H9 (cell line): ENCODE measurements around the gene FRS3. TPM values are rescaled to one million over a fixed set of nuclear protein-coding genes. Genes with fewer than 3 reads are reported as not detected.

ENCODE experiments used
- DNase-seq: peaks from one replicate; pipeline ENCODE4 v3.0.0-alpha.2; 2017
- H2AFZ ChIP-seq: one replicate; pipeline ENCODE4 v1.6.1; 2013; ENCODE audit warnings: mild to moderate bottlenecking, low read length, control low read depth, moderate library complexity
- H2AK5ac ChIP-seq: 2 replicates; pipeline ENCODE4 v1.6.1; 2013; ENCODE audit warnings: low read length, control low read depth, mixed read lengths; ENCODE audit not compliant: insufficient read length
- H2BK120ac ChIP-seq: one replicate; pipeline ENCODE4 v1.6.1; 2013; ENCODE audit warnings: low read depth, mild to moderate bottlenecking, low read length, control low read depth, inconsistent platforms; ENCODE audit not compliant: poor library complexity, severe bottlenecking
- H2BK12ac ChIP-seq: 2 replicates; pipeline ENCODE4 v1.6.1; 2013; ENCODE audit warnings: low read length, control low read depth, mixed read lengths, low read depth; ENCODE audit not compliant: insufficient read length
- H2BK15ac ChIP-seq: 2 replicates; pipeline ENCODE4 v1.6.1; 2013; ENCODE audit warnings: low read depth, low read length, control low read depth
- H2BK20ac ChIP-seq: one replicate; pipeline ENCODE4 v1.6.1; 2013; ENCODE audit warnings: low read depth, mild to moderate bottlenecking, low read length, control low read depth, inconsistent platforms; ENCODE audit not compliant: poor library complexity, severe bottlenecking
- H2BK5ac ChIP-seq: 2 replicates; pipeline ENCODE4 v1.6.1; 2013; ENCODE audit warnings: low read length, control low read depth, mixed read lengths; ENCODE audit not compliant: insufficient read length
- H3K14ac ChIP-seq: 2 replicates; pipeline ENCODE4 v1.6.1; 2013; ENCODE audit warnings: low read length, control low read depth; ENCODE audit not compliant: insufficient read depth
- H3K18ac ChIP-seq: 2 replicates; pipeline ENCODE4 v1.6.1; 2013; ENCODE audit warnings: low read depth, mild to moderate bottlenecking, mixed read lengths, low read length, control low read depth; ENCODE audit not compliant: insufficient read length
- H3K23ac ChIP-seq: 2 replicates; pipeline ENCODE4 v1.6.1; 2013; ENCODE audit warnings: low read length, control low read depth, mixed read lengths, low read depth; ENCODE audit not compliant: insufficient read length
- H3K23me2 ChIP-seq: 2 replicates; pipeline ENCODE4 v1.6.1; 2013; ENCODE audit warnings: low read depth, mild to moderate bottlenecking, mixed read lengths, low read length, control low read depth; ENCODE audit not compliant: insufficient read length, poor library complexity, severe bottlenecking
- H3K27ac ChIP-seq: 2 replicates; pipeline ENCODE4 v1.5.1; 2013; ENCODE audit warnings: low read length, control low read depth, mixed read lengths, low read depth; ENCODE audit not compliant: insufficient read length
- H3K27me3 ChIP-seq: 2 replicates; pipeline ENCODE4 v1.6.1; 2013; ENCODE audit warnings: low read length, control low read depth, inconsistent platforms; ENCODE audit not compliant: insufficient read depth
- H3K4ac ChIP-seq: 2 replicates; pipeline ENCODE4 v1.6.1; 2013; ENCODE audit warnings: low read depth, mild to moderate bottlenecking, control low read depth, inconsistent platforms, low read length, moderate library complexity
- H3K4me1 ChIP-seq: 2 replicates; pipeline ENCODE4 v1.6.1; 2013; ENCODE audit warnings: low read length, control low read depth, inconsistent platforms; ENCODE audit not compliant: insufficient read depth
- H3K4me2 ChIP-seq: 2 replicates; pipeline ENCODE4 v1.6.1; 2013; ENCODE audit warnings: low read length, control low read depth, mixed read lengths; ENCODE audit not compliant: insufficient read length, insufficient read depth
- H3K56ac ChIP-seq: 2 replicates; pipeline ENCODE4 v1.6.1; 2013; ENCODE audit warnings: low read depth, mild to moderate bottlenecking, mixed read lengths, low read length, control low read depth; ENCODE audit not compliant: insufficient read length
- H3K79me1 ChIP-seq: 2 replicates; pipeline ENCODE4 v1.6.1; 2013; ENCODE audit warnings: low read depth, mild to moderate bottlenecking, moderate library complexity, low read length, control low read depth, inconsistent platforms; ENCODE audit not compliant: insufficient read depth, poor library complexity, severe bottlenecking
- H3K79me2 ChIP-seq: 2 replicates; pipeline ENCODE4 v1.6.1; 2013; ENCODE audit warnings: low read length, control low read depth, inconsistent platforms; ENCODE audit not compliant: insufficient read depth
- H3K9ac ChIP-seq: 2 replicates; pipeline ENCODE4 v1.6.1; 2013; ENCODE audit warnings: low read length, control low read depth, mixed read lengths; ENCODE audit not compliant: insufficient read length; ENCODE audit errors: extremely low read depth
- H3K9me3 ChIP-seq: one replicate; pipeline ENCODE4 v1.6.1; 2013; ENCODE audit warnings: low read depth, low read length, inconsistent platforms; ENCODE audit not compliant: control insufficient read depth
- H3T11ph ChIP-seq: one replicate; pipeline ENCODE4 v1.6.1; 2013; ENCODE audit warnings: mild to moderate bottlenecking, low read length, control low read depth, inconsistent platforms
- H4K20me1 ChIP-seq: one replicate; pipeline ENCODE4 v1.6.1; 2013; ENCODE audit not compliant: control insufficient read depth, insufficient read length, insufficient read depth
- H4K5ac ChIP-seq: 2 replicates; pipeline ENCODE4 v1.6.1; 2013; ENCODE audit warnings: low read depth, mild to moderate bottlenecking, mixed read lengths, low read length, control low read depth; ENCODE audit not compliant: insufficient read length
- H4K8ac ChIP-seq: replicated peaks from 2 replicates; pipeline ENCODE4 v1.6.1; 2013; ENCODE audit warnings: low read length, control low read depth, mixed read lengths, low read depth; ENCODE audit not compliant: insufficient read length
- H4K91ac ChIP-seq: 2 replicates; pipeline ENCODE4 v1.6.1; 2013; ENCODE audit warnings: low read depth, mild to moderate bottlenecking, moderate library complexity, mixed read lengths, low read length, control low read depth; ENCODE audit not compliant: insufficient read length
- H3K27ac Mint-ChIP-seq, 3 experiments: 2 replicates in 2 of 3; 3 replicates in 1 of 3; pipeline ENCODE4 v1.8.0; 2020 to 2021; ENCODE audit warnings: mixed read lengths in 3 of 3, mild to moderate bottlenecking in 1 of 3, moderate library complexity in 1 of 3
- H3K27me3 Mint-ChIP-seq: 2 replicates; pipeline ENCODE4 v1.8.0; 2021; ENCODE audit warnings: low read depth, mild to moderate bottlenecking, moderate library complexity, mixed read lengths
- H3K36me3 Mint-ChIP-seq, 3 experiments: 2 replicates in 2 of 3; 3 replicates in 1 of 3; pipeline ENCODE4 v1.8.0; 2020 to 2021; ENCODE audit warnings: low read depth in 3 of 3, mixed read lengths in 3 of 3; ENCODE audit not compliant: insufficient read depth in 1 of 3
- H3K4me1 Mint-ChIP-seq, 2 experiments: 2 replicates each; pipeline ENCODE4 v1.8.0; 2020; ENCODE audit warnings: mixed read lengths in 2 of 2
- H3K4me3 Mint-ChIP-seq, 2 experiments: 2 replicates in 1 of 2; 3 replicates in 1 of 2; pipeline ENCODE4 v1.8.0; 2020 to 2021; ENCODE audit warnings: mild to moderate bottlenecking in 2 of 2, mixed read lengths in 2 of 2, moderate library complexity in 1 of 2
- H3K9me3 Mint-ChIP-seq, 2 experiments: 2 replicates in 1 of 2; 3 replicates in 1 of 2; pipeline ENCODE4 v1.8.0; 2020; ENCODE audit warnings: mild to moderate bottlenecking in 2 of 2, mixed read lengths in 2 of 2, moderate library complexity in 1 of 2
- WGBS: extraction: QIAGEN DNeasy Blood & Tissue Kit; methylation state at CpG from one replicate; pipeline ENCODE4 v1.1.7; 2013; ENCODE audit warnings: missing lambda C conversion rate, low lambda C conversion rate, mixed read lengths; ENCODE audit not compliant: insufficient read length; ENCODE audit errors: extremely low coverage; 5-methylcytosine and 5-hydroxymethylcytosine counted together
- total RNA-seq: library from RNA; stranded (reverse); gene quantifications from 2 replicates; pipeline ENCODE4 v1.2.1, GENCODE V29; 2021
- TF ChIP-seq, protein P1 (sequence below): fragments of 200-600 bp; sonication (generic); conservative IDR thresholded peaks from 3 replicates; pipeline ENCODE4 v1.8.0; 2021; ENCODE audit warnings: antibody characterized with exemption, mild to moderate bottlenecking

FRS3 gene
- total RNA-seq, 1 experiment from 2014 or later = 4.8 TPM

DNA sequence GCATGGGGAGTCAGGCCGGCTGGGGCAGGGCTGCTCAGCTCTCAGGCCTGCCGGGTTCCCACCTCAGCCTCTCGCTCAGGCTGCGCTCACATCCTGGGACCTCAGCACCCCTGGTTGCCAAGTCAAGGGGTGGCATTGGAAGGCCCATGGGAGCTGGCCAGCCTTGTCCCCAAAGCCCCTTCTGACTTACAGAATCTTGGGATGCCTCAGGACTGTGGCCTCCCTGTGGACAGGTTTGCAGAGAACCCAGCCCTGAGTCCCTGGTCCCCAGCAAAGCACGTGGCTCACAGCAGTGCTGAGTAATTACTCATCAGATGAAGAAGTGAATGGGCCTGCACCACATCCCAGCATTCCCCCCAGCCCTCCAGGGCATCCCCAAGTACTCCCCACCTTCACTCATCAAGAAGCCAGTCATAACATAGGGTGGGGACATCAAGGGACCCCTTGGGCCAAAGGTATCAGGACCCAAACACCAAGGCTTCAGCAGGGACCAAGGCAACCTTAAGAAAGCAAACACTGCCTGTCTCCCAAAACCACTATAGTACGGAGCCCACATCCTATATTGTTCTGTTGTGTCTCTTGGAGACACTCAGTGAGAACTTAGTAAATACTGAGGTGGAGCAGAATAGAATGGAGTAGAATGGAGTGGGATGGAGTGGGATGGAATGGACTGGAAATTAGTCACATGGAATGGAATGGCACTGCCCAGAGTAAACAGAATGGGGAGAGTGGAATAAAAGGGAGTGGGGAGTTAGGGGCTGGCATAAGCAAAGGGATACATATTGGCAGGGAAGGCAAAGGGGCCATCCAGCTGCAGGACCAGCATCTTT is 36.1 kb downstream of the FRS3 start:
- Histone ChIP-seq H3K9ac (no peak overlapping the region), H3K4ac (no peak overlapping the region), H3K56ac (no peak overlapping the region), H3K27me3 (no peaks in the 10 kb centered on the region), H3K27ac (no peak overlapping the region), H2BK120ac (no peak overlapping the region), H3K9me3 (no peaks in the 10 kb centered on the region), H2BK5ac (no peak overlapping the region), H3K18ac (no peak overlapping the region), H3K79me1 (no peaks in the 10 kb centered on the region), H4K8ac (no peak overlapping the region), H3K23ac (no peak overlapping the region), H4K20me1 (no peaks in the 10 kb centered on the region), H3K79me2 (no peaks in the 10 kb centered on the region), H2BK15ac (no peak overlapping the region), H3T11ph (no peak overlapping the region), H3K14ac (no peak overlapping the region), H4K91ac (no peak overlapping the region), H2AFZ (no peak overlapping the region), H3K4me1 (no peaks in the 10 kb centered on the region), H2BK12ac (no peak overlapping the region), H3K23me2 (no peaks in the 10 kb centered on the region), H2BK20ac (no peak overlapping the region), H4K5ac (no peak overlapping the region), H3K4me2 (no peak overlapping the region), H2AK5ac (no peak overlapping the region)
- no peak for DNase-seq
- no CpG with 5 or more reads among the region's 6 CpGs for WGBS
- H3K36me3 Mint-ChIP-seq = no peaks in the 10 kb centered on the region; a peak in 1 of 7 replicates
- TF ChIP-seq, protein P1, sequence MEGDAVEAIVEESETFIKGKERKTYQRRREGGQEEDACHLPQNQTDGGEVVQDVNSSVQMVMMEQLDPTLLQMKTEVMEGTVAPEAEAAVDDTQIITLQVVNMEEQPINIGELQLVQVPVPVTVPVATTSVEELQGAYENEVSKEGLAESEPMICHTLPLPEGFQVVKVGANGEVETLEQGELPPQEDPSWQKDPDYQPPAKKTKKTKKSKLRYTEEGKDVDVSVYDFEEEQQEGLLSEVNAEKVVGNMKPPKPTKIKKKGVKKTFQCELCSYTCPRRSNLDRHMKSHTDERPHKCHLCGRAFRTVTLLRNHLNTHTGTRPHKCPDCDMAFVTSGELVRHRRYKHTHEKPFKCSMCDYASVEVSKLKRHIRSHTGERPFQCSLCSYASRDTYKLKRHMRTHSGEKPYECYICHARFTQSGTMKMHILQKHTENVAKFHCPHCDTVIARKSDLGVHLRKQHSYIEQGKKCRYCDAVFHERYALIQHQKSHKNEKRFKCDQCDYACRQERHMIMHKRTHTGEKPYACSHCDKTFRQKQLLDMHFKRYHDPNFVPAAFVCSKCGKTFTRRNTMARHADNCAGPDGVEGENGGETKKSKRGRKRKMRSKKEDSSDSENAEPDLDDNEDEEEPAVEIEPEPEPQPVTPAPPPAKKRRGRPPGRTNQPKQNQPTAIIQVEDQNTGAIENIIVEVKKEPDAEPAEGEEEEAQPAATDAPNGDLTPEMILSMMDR = no peak
- peaks cover 14% of the 10 kb centered on the region for H3K27me3 Mint-ChIP-seq
- H3K27ac Mint-ChIP-seq = peak overlapping the region in 1 of 3 experiments; percentile 86; a peak in 1 of 7 replicates
- no peak overlapping the region for H3K4me3 Mint-ChIP-seq
- peaks cover 5 to 8% of the 10 kb centered on the region in 2 experiments for H3K4me1 Mint-ChIP-seq
- no peaks in the 10 kb centered on the region for H3K9me3 Mint-ChIP-seq
